ENCODE results near the gene TMEM63A.

TMEM63A gene

GRCh38 chr1:225863167-225863566, 19.0 kb downstream of the TMEM63A start:
- no peak for DNase-seq

- no peak for DNase-seq
These were observed 19.6 kb downstream of the TMEM63A start for GRCh38 chr1:225862581-225862950.

- DNase-seq = no peak
These were observed 20.2 kb downstream of the TMEM63A start for GRCh38 chr1:225861834-225862580.

- DNase-seq = no peak
These were observed 21.2 kb downstream of the TMEM63A start for GRCh38 chr1:225860876-225861441.

- no peak for DNase-seq
These were observed 22.1 kb downstream of the TMEM63A start for GRCh38 chr1:225860107-225860506.

GRCh38 chr1:225859151-225859550, 23.0 kb downstream of the TMEM63A start:
- no peak for DNase-seq

- DNase-seq = no peak
These were observed 24.9 kb downstream of the TMEM63A start for GRCh38 chr1:225857256-225857655.

- no peak for DNase-seq
These were observed 26.5 kb downstream of the TMEM63A start for GRCh38 chr1:225855503-225856300.

- no peak for DNase-seq
These were observed 28.7 kb downstream of the TMEM63A start for GRCh38 chr1:225853441-225853840.

- DNase-seq = no peak
These were observed 29.6 kb downstream of the TMEM63A start for GRCh38 chr1:225852413-225853124.

GRCh38 chr1:225851805-225852204, 30.4 kb downstream of the TMEM63A start:
- no peak for DNase-seq

- DNase-seq = no peak
These were observed 31.8 kb downstream of the TMEM63A start for GRCh38 chr1:225850370-225850769.

- DNase-seq = no peak
These were observed 32.3 kb downstream of the TMEM63A start for GRCh38 chr1:225849925-225850324.

- no peak for DNase-seq
These were observed 33.9 kb downstream of the TMEM63A start for GRCh38 chr1:225848030-225848955.

GRCh38 chr1:225847610-225848009, 34.6 kb downstream of the TMEM63A start:
- no peak for DNase-seq

GRCh38 chr1:225846331-225847310, 35.6 kb downstream of the TMEM63A start:
- no peak for DNase-seq

- DNase-seq = peak; percentile 80
These were observed 36.5 kb downstream of the TMEM63A start for GRCh38 chr1:225845571-225846259.

GRCh38 chr1:225845097-225845496, 37.1 kb downstream of the TMEM63A start:
- DNase-seq = no peak

GRCh38 chr1:225844236-225845061, 37.7 kb downstream of the TMEM63A start:
- DNase-seq = no peak

Data from left hindlimb (tissue), 1 donor.